Measurements from ENCODE around the gene ANGPTL4. TPM values are rescaled to one million over a fixed set of nuclear protein-coding genes. Genes with fewer than 3 reads are reported as not detected.

Gene ANGPTL4
- polyA plus RNA-seq, 2 of the 4 experiments (the other 2 are of a cell fraction) = 12.3 to 30.8 TPM

DNA sequence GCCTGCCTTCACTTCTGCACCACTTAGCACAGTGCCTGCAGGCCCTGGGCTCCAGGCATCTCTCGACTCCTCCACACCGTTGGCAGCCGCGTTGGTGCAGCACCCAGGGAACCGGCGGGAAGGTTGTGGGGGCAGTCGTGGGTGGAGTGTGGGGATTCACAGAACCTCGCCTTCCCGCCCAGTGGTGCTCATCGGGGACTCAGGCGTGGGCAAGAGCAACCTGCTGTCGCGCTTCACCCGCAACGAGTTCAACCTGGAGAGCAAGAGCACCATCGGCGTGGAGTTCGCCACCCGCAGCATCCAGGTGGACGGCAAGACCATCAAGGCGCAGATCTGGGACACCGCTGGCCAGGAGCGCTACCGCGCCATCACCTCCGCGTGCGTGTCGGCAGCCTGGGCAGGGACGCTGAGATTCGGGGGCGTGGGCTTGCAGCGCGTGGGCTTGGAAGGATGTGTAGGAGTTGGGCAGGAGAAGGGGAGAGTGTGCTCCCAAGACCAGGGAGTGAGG is 35.8 kb downstream of the ANGPTL4 start (continued):
- TF ChIP-seq, protein P1, sequence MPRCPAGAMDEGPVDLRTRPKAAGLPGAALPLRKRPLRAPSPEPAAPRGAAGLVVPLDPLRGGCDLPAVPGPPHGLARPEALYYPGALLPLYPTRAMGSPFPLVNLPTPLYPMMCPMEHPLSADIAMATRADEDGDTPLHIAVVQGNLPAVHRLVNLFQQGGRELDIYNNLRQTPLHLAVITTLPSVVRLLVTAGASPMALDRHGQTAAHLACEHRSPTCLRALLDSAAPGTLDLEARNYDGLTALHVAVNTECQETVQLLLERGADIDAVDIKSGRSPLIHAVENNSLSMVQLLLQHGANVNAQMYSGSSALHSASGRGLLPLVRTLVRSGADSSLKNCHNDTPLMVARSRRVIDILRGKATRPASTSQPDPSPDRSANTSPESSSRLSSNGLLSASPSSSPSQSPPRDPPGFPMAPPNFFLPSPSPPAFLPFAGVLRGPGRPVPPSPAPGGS (IDR thresholded peaks at IDR 0.05) = no peak
- TF ChIP-seq, protein P2, sequence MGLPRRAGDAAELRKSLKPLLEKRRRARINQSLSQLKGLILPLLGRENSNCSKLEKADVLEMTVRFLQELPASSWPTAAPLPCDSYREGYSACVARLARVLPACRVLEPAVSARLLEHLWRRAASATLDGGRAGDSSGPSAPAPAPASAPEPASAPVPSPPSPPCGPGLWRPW (IDR thresholded peaks at IDR 0.05) = no peak
- TF ChIP-seq POLR2AphosphoS2 (conservative IDR thresholded peaks at IDR 0.05; ENCODE audit: low read length) (no peak), NFE2L2 (conservative IDR thresholded peaks at IDR 0.05; ENCODE audit: low read length) (no peak)

- Histone ChIP-seq H3K27ac (no peak overlapping the region), H3K4me1 (peaks cover 8% of the 10 kb centered on the region), H3K4me2 (no peak overlapping the region), H3K9me3 (no peaks in the 10 kb centered on the region), H3K4me3 (no peak overlapping the region)
- 100% methylated on average over 14 of the region's 21 CpGs for WGBS (ENCODE audit: missing lambda C conversion rate)
- no peak for TF ChIP-seq JUN (IDR thresholded peaks at IDR 0.05)
- TF ChIP-seq HDAC2 (IDR thresholded peaks at IDR 0.05) = no peak
- TF ChIP-seq ZC3H11A (IDR thresholded peaks at IDR 0.05) = no peak
- TF ChIP-seq RARB (CRISPR knock-in tag; IDR thresholded peaks at IDR 0.05) = no peak
- FAIRE-seq = no peak
- DNase-seq (ENCODE audit: low read depth in 1 of 2, low spot score in 1 of 2) = no peak
- CTCF ChIA-PET = no interaction called here
- POLR2A ChIA-PET = no interaction called here
- ATAC-seq = no peak
These were observed 38.0 kb downstream of the ANGPTL4 start for GRCh38 chr19:8401981-8402411.

GRCh38 chr19:8403098-8403819 is 39.3 kb downstream of the ANGPTL4 start:
- no peak overlapping the region for H3K27ac ChIP-seq
- no peaks in the 10 kb centered on the region for H3K9me3 ChIP-seq
- no peak for DNase-seq (ENCODE audit: low read depth in 1 of 2, low spot score in 1 of 2)
- H3K4me1 ChIP-seq = no peaks in the 10 kb centered on the region
- POLR2A ChIA-PET = no interaction called here
- 90% methylated on average over 23 of the region's 44 CpGs for WGBS (ENCODE audit: missing lambda C conversion rate)
- CTCF ChIA-PET = interaction anchor here (1.3 to 2.0 kb wide), 2 partner anchors 10 kb away, joined by 5 to 6 read pairs; partner anchors contain the start of gene MARCHF2
- H3K4me2 ChIP-seq = no peak overlapping the region
- FAIRE-seq = no peak
- TF ChIP-seq CBX8 (IDR thresholded peaks at IDR 0.05) = no peak
- TF ChIP-seq TFCP2L1 (CRISPR knock-in tag; IDR thresholded peaks at IDR 0.05) = no peak
- no peak for TF ChIP-seq ZC3H11A (IDR thresholded peaks at IDR 0.05)
- no peak for TF ChIP-seq MAZ (IDR thresholded peaks at IDR 0.05; ENCODE audit: borderline replicate concordance, low read depth, low read length)
- no peak for TF ChIP-seq POLR2A (IDR thresholded peaks at IDR 0.05; ENCODE audit: low read length)
- ATAC-seq = no peak
- no peak overlapping the region for H3K4me3 ChIP-seq

- no peak for FAIRE-seq
- Histone ChIP-seq H3K9me3 (no peaks in the 10 kb centered on the region), H3K27ac (no peak overlapping the region), H3K4me1 (no peaks in the 10 kb centered on the region), H3K4me2 (no peak overlapping the region), H3K4me3 (no peak overlapping the region)
- CTCF ChIA-PET = interaction anchor here (1.0 to 2.0 kb wide), 4 partner anchors 8 to 38 kb away, joined by 3 to 6 read pairs (median 6); partner anchors contain the start of gene MARCHF2
- 91% methylated on average over 23 of the region's 24 CpGs for WGBS (ENCODE audit: missing lambda C conversion rate)
- TF ChIP-seq NFE2L2 (conservative IDR thresholded peaks at IDR 0.05; ENCODE audit: low read length) = no peak
- no peak for TF ChIP-seq MAFK (IDR thresholded peaks at IDR 0.05; ENCODE audit: partially characterized antibody)
- TF ChIP-seq HOXA7 (CRISPR knock-in tag; IDR thresholded peaks at IDR 0.05) = no peak
- TF ChIP-seq, protein P1 (IDR thresholded peaks at IDR 0.05) = no peak
- TF ChIP-seq EHMT2 (IDR thresholded peaks at IDR 0.05; ENCODE audit: low read depth) = no peak
- TF ChIP-seq, protein P3, sequence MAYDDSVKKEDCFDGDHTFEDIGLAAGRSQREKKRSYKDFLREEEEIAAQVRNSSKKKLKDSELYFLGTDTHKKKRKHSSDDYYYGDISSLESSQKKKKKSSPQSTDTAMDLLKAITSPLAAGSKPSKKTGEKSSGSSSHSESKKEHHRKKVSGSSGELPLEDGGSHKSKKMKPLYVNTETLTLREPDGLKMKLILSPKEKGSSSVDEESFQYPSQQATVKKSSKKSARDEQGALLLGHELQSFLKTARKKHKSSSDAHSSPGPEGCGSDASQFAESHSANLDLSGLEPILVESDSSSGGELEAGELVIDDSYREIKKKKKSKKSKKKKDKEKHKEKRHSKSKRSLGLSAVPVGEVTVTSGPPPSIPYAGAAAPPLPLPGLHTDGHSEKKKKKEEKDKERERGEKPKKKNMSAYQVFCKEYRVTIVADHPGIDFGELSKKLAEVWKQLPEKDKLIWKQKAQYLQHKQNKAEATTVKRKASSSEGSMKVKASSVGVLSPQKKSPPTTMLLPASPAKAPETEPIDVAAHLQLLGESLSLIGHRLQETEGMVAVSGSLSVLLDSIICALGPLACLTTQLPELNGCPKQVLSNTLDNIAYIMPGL (CRISPR knock-in tag; IDR thresholded peaks at IDR 0.05; ENCODE audit: borderline replicate concordance) = no peak
- no peak for TF ChIP-seq RNF2 (IDR thresholded peaks at IDR 0.05; ENCODE audit: borderline replicate concordance, low read depth)
- TF ChIP-seq TFCP2L1 (CRISPR knock-in tag; IDR thresholded peaks at IDR 0.05) = no peak
- TF ChIP-seq, protein P4, sequence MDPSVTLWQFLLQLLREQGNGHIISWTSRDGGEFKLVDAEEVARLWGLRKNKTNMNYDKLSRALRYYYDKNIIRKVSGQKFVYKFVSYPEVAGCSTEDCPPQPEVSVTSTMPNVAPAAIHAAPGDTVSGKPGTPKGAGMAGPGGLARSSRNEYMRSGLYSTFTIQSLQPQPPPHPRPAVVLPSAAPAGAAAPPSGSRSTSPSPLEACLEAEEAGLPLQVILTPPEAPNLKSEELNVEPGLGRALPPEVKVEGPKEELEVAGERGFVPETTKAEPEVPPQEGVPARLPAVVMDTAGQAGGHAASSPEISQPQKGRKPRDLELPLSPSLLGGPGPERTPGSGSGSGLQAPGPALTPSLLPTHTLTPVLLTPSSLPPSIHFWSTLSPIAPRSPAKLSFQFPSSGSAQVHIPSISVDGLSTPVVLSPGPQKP (IDR thresholded peaks at IDR 0.05; ENCODE audit: low read depth, low read length) = no peak
- no peak for TF ChIP-seq NPAS2 (CRISPR knock-in tag; IDR thresholded peaks at IDR 0.05; ENCODE audit: borderline replicate concordance)
- no peak for TF ChIP-seq EP300 (IDR thresholded peaks at IDR 0.05)
- no peak for TF ChIP-seq NR3C1 (IDR thresholded peaks at IDR 0.05)
- no peak for TF ChIP-seq ZFP36 (IDR thresholded peaks at IDR 0.05; ENCODE audit: borderline replicate concordance, partially characterized antibody)
- TF ChIP-seq FOXS1 (CRISPR knock-in tag; IDR thresholded peaks at IDR 0.05) = no peak
- DNase-seq (ENCODE audit: low read depth in 1 of 2, low spot score in 1 of 2) = no peak
- POLR2A ChIA-PET = no interaction called here
- no peak for ATAC-seq
These were observed 39.8 kb downstream of the ANGPTL4 start for GRCh38 chr19:8403820-8404109.

Measured in A549 (cell line).